Astrocyte of the spinal cord (primary cell): ENCODE results near the gene MBD5.

ENCODE experiments used
- DNase-seq: peaks from one replicate; pipeline ENCODE4 v3.0.0; 2011; ENCODE audit warnings: low read depth, low spot score
- H3K4me3 ChIP-seq: 2 replicates; pipeline ENCODE4 v1.5.1; 2011; ENCODE audit warnings: low read depth, mild to moderate bottlenecking, low read length, moderate library complexity
- CTCF ChIP-seq: IDR thresholded peaks from 2 replicates; pipeline ENCODE4 v1.5.1; 2012; ENCODE audit warnings: low read depth, mild to moderate bottlenecking, low read length, inconsistent platforms
- in situ Hi-C: cut with HindIII; loops from 2 replicates; pipeline ENCODE4 v1.10.0; 2017; ENCODE audit warnings: low sequenced_read_pairs

The MBD5 gene

GRCh38 chr2:148501545-148501944 is 480.7 kb downstream of the MBD5 start:
- no peak for DNase-seq
- TF ChIP-seq CTCF, result no peak
- no peak overlapping the region for H3K4me3 ChIP-seq
- in situ Hi-C loops, result no loop called here

GRCh38 chr2:148503516-148503915 is 482.6 kb downstream of the MBD5 start:
- TF ChIP-seq CTCF, result no peak
- no peak overlapping the region for H3K4me3 ChIP-seq
- in situ Hi-C loops, result no loop called here
- no peak for DNase-seq

- TF ChIP-seq CTCF, result no peak
- no peak overlapping the region for H3K4me3 ChIP-seq
- in situ Hi-C loops, result no loop called here
- no peak for DNase-seq
Measured at GRCh38 chr2:148507970-148508369, 487.1 kb downstream of the MBD5 start.

GRCh38 chr2:148508878-148509287 is 488.0 kb downstream of the MBD5 start:
- DNase-seq, result no peak
- H3K4me3 ChIP-seq, result no peak overlapping the region
- no peak for TF ChIP-seq CTCF
- in situ Hi-C loops, result no loop called here

GRCh38 chr2:148509288-148509902 is 488.5 kb downstream of the MBD5 start:
- peak; percentile 84 for DNase-seq
- H3K4me3 ChIP-seq, result peak overlapping the region; percentile 33
- in situ Hi-C loops, result no loop called here

GRCh38 chr2:148511883-148512282 is 491.0 kb downstream of the MBD5 start:
- in situ Hi-C loops, result no loop called here
- TF ChIP-seq CTCF, result no peak
- H3K4me3 ChIP-seq, result no peak overlapping the region
- no peak for DNase-seq

More at GRCh38 chr2:148509288-148509902, 488.5 kb downstream of the MBD5 start:
- peak; percentile 97 for TF ChIP-seq CTCF
